SK-N-SH treated with all-trans-retinoic acid at 6 μM for 48 hours (cell line): ENCODE measurements around the gene ASTN1.

Experiments
- ATAC-seq: fragments of 200-7000 bp; cut with Tn5 transposase; 3 replicates; pipeline ENCODE4 v1.9.1; 2020; ENCODE audit warnings: mild to moderate bottlenecking, moderate library complexity
- ARNTL ChIP-seq: fragments of 450-650 bp; formaldehyde crosslinking; IDR thresholded peaks from 2 replicates; pipeline ENCODE4 v1.5.0; 2020; ENCODE audit warnings: low read depth, mild to moderate bottlenecking, moderate library complexity, borderline replicate concordance
- BACH2 ChIP-seq: fragments of 250-450 bp; sonication (Bioruptor Pico); IDR thresholded peaks from 2 replicates; pipeline ENCODE4 v1.9.0; 2021; ENCODE audit warnings: mild to moderate bottlenecking, borderline replicate concordance
- CSDC2 ChIP-seq: fragments of 250-450 bp; sonication (Bioruptor Pico); IDR thresholded peaks from 2 replicates; pipeline ENCODE4 v1.5.0; 2020; ENCODE audit warnings: mild to moderate bottlenecking, moderate library complexity
- ESRRG ChIP-seq: fragments of 250-450 bp; sonication (Bioruptor Pico); IDR thresholded peaks from 2 replicates; pipeline ENCODE4 v1.6.1; 2021; ENCODE audit warnings: mild to moderate bottlenecking
- GLIS3 ChIP-seq: fragments of 250-450 bp; sonication (Bioruptor Pico); IDR thresholded peaks from 2 replicates; pipeline ENCODE4 v1.5.0; 2020; ENCODE audit warnings: mild to moderate bottlenecking, moderate library complexity
- ISL1 ChIP-seq: fragments of 250-450 bp; sonication (Bioruptor Pico); IDR thresholded peaks from 2 replicates; pipeline ENCODE4 v2.1.2; 2022; ENCODE audit warnings: mild to moderate bottlenecking, moderate library complexity
- OSR1 ChIP-seq: fragments of 250-450 bp; sonication (Bioruptor Pico); IDR thresholded peaks from 2 replicates; pipeline ENCODE4 v1.8.0; 2022; ENCODE audit warnings: moderate library complexity, mild to moderate bottlenecking, inconsistent platforms
- PPARA ChIP-seq: fragments of 250-450 bp; sonication (Bioruptor Pico); IDR thresholded peaks from 2 replicates; pipeline ENCODE4 v1.5.0; 2020; ENCODE audit warnings: mild to moderate bottlenecking, borderline replicate concordance
- RARB ChIP-seq: fragments of 250-450 bp; sonication (Bioruptor Pico); IDR thresholded peaks from 2 replicates; pipeline ENCODE4 v1.8.0; 2021; ENCODE audit warnings: mild to moderate bottlenecking, moderate library complexity
- SNAI2 ChIP-seq: fragments of 250-450 bp; sonication (Bioruptor Pico); IDR thresholded peaks from 2 replicates; pipeline ENCODE4 v1.5.0; 2020; ENCODE audit warnings: mild to moderate bottlenecking, moderate library complexity
- TCF4 ChIP-seq: fragments of 250-450 bp; sonication (Bioruptor Pico); IDR thresholded peaks from 2 replicates; pipeline ENCODE4 v1.8.0; 2021; ENCODE audit warnings: mild to moderate bottlenecking, moderate library complexity, borderline replicate concordance
- TOX ChIP-seq: fragments of 250-450 bp; sonication (Bioruptor Pico); IDR thresholded peaks from 2 replicates; pipeline ENCODE4 v1.8.0; 2021; ENCODE audit warnings: mild to moderate bottlenecking, moderate library complexity, borderline replicate concordance
- ZC3H10 ChIP-seq: fragments of 250-450 bp; sonication (Bioruptor Pico); IDR thresholded peaks from 2 replicates; pipeline ENCODE4 v1.5.1; 2021; ENCODE audit warnings: mild to moderate bottlenecking, moderate library complexity
- ZFP3 ChIP-seq: fragments of 250-450 bp; sonication (Bioruptor Pico); IDR thresholded peaks from 2 replicates; pipeline ENCODE4 v1.5.0; 2020; ENCODE audit warnings: mild to moderate bottlenecking, moderate library complexity
- ZFP30 ChIP-seq: fragments of 450-650 bp; formaldehyde crosslinking; IDR thresholded peaks from 2 replicates; pipeline ENCODE4 v1.5.0; 2022; ENCODE audit warnings: mild to moderate bottlenecking, moderate library complexity
- ZNF565 ChIP-seq: fragments of 450-650 bp; formaldehyde crosslinking; conservative IDR thresholded peaks from 2 replicates; pipeline ENCODE4 v1.5.0; 2020; ENCODE audit warnings: low read depth, mild to moderate bottlenecking, moderate library complexity
- ZNF70 ChIP-seq: fragments of 450-650 bp; formaldehyde crosslinking; IDR thresholded peaks from 2 replicates; pipeline ENCODE4 v1.5.0; 2020; ENCODE audit warnings: mild to moderate bottlenecking, moderate library complexity
- ZNF8 ChIP-seq: fragments of 450-650 bp; formaldehyde crosslinking; IDR thresholded peaks from 2 replicates; pipeline ENCODE4 v1.5.0; 2020; ENCODE audit warnings: mild to moderate bottlenecking, moderate library complexity
- TF ChIP-seq, protein P1 (sequence below): fragments of 250-450 bp; sonication (Bioruptor Pico); IDR thresholded peaks from 2 replicates; pipeline ENCODE4 v1.8.0; 2021; ENCODE audit warnings: low read depth, mild to moderate bottlenecking, moderate library complexity, borderline replicate concordance
- TF ChIP-seq, protein P2 (sequence below): fragments of 250-450 bp; sonication (Bioruptor Pico); IDR thresholded peaks from 2 replicates; pipeline ENCODE4 v1.5.1; 2020; ENCODE audit warnings: low read depth, mild to moderate bottlenecking, moderate library complexity
- TF ChIP-seq, protein P3 (sequence below): fragments of 250-450 bp; sonication (Bioruptor Pico); IDR thresholded peaks from 2 replicates; pipeline ENCODE4 v1.8.0; 2020; ENCODE audit warnings: mild to moderate bottlenecking, moderate library complexity, borderline replicate concordance
- TF ChIP-seq, protein P4 (sequence below): fragments of 250-450 bp; sonication (Bioruptor Pico); IDR thresholded peaks from 2 replicates; pipeline ENCODE4 v1.5.1; 2021; ENCODE audit warnings: mild to moderate bottlenecking, moderate library complexity

Gene ASTN1

DNA sequence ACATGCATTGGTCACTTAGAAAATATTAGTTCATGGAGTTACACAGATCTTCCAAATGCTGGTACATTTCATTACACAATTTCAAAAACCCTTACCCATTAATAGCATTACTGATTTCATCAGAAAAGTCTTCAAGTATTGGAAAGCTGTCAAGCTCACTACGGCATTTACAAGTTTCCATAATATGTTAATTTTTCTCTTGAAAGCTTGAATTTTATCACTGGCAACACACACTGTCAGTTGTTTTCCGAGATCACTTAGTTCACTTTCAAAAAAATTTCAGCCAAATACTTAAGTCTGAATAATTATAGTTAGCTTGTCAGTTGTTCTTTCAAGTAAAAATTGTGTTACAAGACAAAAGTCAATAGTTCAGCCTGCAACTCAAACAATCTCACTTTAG is 18.0 kb downstream of the ASTN1 start:
- no peak for ATAC-seq
- TF ChIP-seq RARB (CRISPR knock-in tag), result no peak
- TF ChIP-seq ZNF565 (CRISPR knock-in tag), result no peak
- TF ChIP-seq, protein P1, sequence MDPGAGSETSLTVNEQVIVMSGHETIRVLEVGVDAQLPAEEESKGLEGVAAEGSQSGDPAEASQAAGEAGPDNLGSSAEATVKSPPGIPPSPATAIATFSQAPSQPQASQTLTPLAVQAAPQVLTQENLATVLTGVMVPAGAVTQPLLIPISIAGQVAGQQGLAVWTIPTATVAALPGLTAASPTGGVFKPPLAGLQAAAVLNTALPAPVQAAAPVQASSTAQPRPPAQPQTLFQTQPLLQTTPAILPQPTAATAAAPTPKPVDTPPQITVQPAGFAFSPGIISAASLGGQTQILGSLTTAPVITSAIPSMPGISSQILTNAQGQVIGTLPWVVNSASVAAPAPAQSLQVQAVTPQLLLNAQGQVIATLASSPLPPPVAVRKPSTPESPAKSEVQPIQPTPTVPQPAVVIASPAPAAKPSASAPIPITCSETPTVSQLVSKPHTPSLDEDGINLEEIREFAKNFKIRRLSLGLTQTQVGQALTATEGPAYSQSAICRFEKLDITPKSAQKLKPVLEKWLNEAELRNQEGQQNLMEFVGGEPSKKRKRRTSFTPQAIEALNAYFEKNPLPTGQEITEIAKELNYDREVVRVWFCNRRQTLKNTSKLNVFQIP (CRISPR knock-in tag), result no peak
- TF ChIP-seq SNAI2 (CRISPR knock-in tag), result no peak
- no peak for TF ChIP-seq TOX
- TF ChIP-seq GLIS3 (CRISPR knock-in tag), result no peak
- TF ChIP-seq ISL1 (CRISPR knock-in tag), result no peak
- TF ChIP-seq ZFP3 (CRISPR knock-in tag), result no peak
- TF ChIP-seq CSDC2 (CRISPR knock-in tag), result no peak
- no peak for TF ChIP-seq OSR1 (CRISPR knock-in tag)
- no peak for TF ChIP-seq ZC3H10 (CRISPR knock-in tag)
- TF ChIP-seq ZFP30 (CRISPR knock-in tag), result no peak
- TF ChIP-seq BACH2 (CRISPR knock-in tag), result no peak
- TF ChIP-seq TCF4 (CRISPR knock-in tag), result no peak
- TF ChIP-seq, protein P2, sequence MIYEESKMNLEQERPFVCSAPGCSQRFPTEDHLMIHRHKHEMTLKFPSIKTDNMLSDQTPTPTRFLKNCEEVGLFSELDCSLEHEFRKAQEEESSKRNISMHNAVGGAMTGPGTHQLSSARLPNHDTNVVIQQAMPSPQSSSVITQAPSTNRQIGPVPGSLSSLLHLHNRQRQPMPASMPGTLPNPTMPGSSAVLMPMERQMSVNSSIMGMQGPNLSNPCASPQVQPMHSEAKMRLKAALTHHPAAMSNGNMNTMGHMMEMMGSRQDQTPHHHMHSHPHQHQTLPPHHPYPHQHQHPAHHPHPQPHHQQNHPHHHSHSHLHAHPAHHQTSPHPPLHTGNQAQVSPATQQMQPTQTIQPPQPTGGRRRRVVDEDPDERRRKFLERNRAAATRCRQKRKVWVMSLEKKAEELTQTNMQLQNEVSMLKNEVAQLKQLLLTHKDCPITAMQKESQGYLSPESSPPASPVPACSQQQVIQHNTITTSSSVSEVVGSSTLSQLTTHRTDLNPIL, result no peak
- TF ChIP-seq PPARA (CRISPR knock-in tag), result no peak
- no peak for TF ChIP-seq ESRRG (CRISPR knock-in tag)
- TF ChIP-seq ARNTL (CRISPR knock-in tag), result no peak
- no peak for TF ChIP-seq ZNF70 (CRISPR knock-in tag)

DNA sequence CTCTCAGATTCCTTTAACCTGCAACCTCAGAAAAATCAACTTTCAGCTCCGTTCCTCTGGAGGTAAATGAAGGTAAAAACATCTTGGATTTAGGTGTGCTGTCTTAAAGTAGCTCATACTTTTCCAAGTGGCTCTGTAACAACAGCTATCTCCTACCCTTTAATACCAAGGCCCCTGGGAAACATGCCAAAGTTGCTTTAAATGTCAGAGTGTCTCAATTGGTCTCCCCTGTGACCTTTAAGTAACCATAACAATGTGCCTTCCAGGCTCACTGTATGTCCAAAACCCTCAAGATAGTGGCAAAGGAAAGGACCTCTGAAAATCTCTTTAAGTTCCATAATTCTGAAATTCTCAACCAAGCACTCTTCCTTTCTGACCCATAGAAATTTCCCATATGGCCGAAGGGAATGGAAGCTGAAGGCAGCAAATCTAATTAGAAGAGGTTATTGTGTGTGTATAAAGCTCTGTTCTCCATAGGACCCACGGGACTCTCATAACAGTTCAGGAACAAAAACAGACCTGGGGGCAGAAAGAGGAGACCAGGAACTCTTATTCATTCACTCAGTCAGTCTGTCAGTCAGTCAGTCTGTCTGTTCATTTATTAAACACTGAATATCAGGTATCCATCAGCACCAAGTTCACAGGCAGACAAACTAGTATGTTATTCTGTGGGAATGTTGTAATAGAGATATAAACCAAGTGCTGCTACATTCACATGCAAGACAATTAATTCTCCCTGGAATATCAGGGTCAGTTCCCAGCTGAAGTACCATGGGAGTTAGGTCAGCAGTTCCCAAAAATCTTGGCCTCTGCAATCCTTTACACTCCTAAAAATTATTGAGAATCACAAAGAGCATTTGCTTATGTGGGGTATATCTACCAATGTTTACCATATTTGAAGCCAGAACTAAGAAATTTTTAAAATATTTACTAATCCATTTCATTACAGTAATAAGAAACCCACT is 19.1 kb downstream of the ASTN1 start:
- no peak for TF ChIP-seq OSR1 (CRISPR knock-in tag)
- TF ChIP-seq ZNF70 (CRISPR knock-in tag), result no peak
- TF ChIP-seq ISL1 (CRISPR knock-in tag), result no peak
- TF ChIP-seq ARNTL (CRISPR knock-in tag), result no peak
- no peak for ATAC-seq

DNA sequence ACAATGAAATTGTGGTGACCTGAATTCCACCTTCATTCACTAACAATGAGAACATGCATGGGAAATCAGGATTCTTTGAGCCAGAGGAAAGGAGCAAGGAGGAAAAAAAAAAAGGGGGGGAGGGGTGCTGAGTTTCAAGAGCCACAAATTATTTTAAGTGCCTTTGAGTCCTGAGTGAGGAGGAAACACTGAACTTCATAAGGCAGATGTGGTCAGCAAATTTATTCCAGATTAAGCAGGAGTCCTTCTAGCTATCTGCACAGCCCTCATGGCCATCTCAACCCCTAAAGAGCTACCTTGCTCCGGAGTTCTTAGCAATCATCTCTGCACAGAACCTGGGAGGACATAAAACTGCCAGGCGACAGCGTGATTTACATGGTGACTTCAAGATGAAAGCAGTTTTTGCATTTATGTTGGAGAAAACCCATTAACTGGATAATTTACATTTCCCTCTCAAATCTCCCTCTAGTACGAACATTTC is 21.7 kb downstream of the ASTN1 start:
- TF ChIP-seq TOX (no peak), ESRRG (CRISPR knock-in tag) (no peak), GLIS3 (CRISPR knock-in tag) (no peak), SNAI2 (CRISPR knock-in tag) (no peak), ZC3H10 (CRISPR knock-in tag) (no peak), RARB (CRISPR knock-in tag) (no peak), ZNF70 (CRISPR knock-in tag) (no peak), ISL1 (CRISPR knock-in tag) (no peak)
- TF ChIP-seq, protein P3, sequence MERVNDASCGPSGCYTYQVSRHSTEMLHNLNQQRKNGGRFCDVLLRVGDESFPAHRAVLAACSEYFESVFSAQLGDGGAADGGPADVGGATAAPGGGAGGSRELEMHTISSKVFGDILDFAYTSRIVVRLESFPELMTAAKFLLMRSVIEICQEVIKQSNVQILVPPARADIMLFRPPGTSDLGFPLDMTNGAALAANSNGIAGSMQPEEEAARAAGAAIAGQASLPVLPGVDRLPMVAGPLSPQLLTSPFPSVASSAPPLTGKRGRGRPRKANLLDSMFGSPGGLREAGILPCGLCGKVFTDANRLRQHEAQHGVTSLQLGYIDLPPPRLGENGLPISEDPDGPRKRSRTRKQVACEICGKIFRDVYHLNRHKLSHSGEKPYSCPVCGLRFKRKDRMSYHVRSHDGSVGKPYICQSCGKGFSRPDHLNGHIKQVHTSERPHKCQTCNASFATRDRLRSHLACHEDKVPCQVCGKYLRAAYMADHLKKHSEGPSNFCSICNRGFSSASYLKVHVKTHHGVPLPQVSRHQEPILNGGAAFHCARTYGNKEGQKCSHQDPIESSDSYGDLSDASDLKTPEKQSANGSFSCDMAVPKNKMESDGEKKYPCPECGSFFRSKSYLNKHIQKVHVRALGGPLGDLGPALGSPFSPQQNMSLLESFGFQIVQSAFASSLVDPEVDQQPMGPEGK (CRISPR knock-in tag), result no peak
- TF ChIP-seq, protein P4, sequence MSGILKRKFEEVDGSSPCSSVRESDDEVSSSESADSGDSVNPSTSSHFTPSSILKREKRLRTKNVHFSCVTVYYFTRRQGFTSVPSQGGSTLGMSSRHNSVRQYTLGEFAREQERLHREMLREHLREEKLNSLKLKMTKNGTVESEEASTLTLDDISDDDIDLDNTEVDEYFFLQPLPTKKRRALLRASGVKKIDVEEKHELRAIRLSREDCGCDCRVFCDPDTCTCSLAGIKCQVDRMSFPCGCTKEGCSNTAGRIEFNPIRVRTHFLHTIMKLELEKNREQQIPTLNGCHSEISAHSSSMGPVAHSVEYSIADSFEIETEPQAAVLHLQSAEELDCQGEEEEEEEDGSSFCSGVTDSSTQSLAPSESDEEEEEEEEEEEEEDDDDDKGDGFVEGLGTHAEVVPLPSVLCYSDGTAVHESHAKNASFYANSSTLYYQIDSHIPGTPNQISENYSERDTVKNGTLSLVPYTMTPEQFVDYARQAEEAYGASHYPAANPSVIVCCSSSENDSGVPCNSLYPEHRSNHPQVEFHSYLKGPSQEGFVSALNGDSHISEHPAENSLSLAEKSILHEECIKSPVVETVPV (CRISPR knock-in tag), result no peak
- TF ChIP-seq, all 23 proteins: peak for 0
- ATAC-seq, result no peak

DNA sequence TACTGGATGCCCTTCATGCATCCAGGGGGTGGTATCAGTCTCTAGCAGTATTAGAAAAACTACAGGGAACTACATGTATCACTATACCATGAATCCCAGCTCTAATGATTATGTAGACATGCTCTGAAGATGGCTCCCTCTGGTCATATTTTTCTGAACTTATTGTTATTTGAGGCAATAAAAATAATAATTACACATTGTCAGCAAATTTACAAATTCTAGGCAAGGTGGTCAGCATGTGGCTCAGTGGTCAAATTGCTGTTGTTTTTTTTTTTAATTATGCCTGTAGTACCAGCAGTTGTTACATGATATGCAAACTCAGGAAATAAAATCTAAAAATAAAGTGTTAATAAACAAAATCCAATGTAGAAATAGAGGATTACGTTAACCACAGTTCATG is 22.5 kb downstream of the ASTN1 start:
- no peak for TF ChIP-seq ISL1 (CRISPR knock-in tag)
- TF ChIP-seq RARB (CRISPR knock-in tag), result no peak
- TF ChIP-seq, protein P1 (CRISPR knock-in tag), result no peak
- no peak for TF ChIP-seq ZNF8
- TF ChIP-seq TOX, result no peak
- TF ChIP-seq GLIS3 (CRISPR knock-in tag), result no peak
- no peak for TF ChIP-seq ESRRG (CRISPR knock-in tag)
- TF ChIP-seq, protein P3 (CRISPR knock-in tag), result no peak
- TF ChIP-seq TCF4 (CRISPR knock-in tag), result no peak

More for the DNA sequence above, 22.5 kb downstream of the ASTN1 start:
- ATAC-seq, result no peak
